Spleen (tissue), 7 donors: ENCODE measurements around the gene PTPRN.

Experiments
- POLR2A ChIP-seq, 3 donors: fragments of 450-650 bp; IDR thresholded peaks; one replicate each; pipeline ENCODE4 v1.5.1; 2017; ENCODE audit warnings: antibody characterized with exemption in 3 of 3, mild to moderate bottlenecking in 1 of 3
- TF ChIP-seq, protein P1 (sequence below), 11 experiments: fragments of 200-600 bp in 7 of 11; fragments of 450-650 bp in 4 of 11; sonication (generic) in 4 of 11; IDR thresholded peaks in 8 of 11; conservative IDR thresholded peaks in 3 of 11; 1 replicate in 7 of 11; 2 replicates in 4 of 11; pipeline versions ENCODE4 v1.4.0 to v1.8.0; 2016 to 2021; ENCODE audit warnings: antibody characterized with exemption in 11 of 11, inconsistent platforms in 4 of 11, mild to moderate bottlenecking in 1 of 11
- donor health status: DM: no; HTN: no; CAD: no; lungs with moderate emphysema.
- donor health status: DM: no; HTN: no; CAD: no.
- donor health status: DM: no; HTN: no; CAD: no.

DNA sequence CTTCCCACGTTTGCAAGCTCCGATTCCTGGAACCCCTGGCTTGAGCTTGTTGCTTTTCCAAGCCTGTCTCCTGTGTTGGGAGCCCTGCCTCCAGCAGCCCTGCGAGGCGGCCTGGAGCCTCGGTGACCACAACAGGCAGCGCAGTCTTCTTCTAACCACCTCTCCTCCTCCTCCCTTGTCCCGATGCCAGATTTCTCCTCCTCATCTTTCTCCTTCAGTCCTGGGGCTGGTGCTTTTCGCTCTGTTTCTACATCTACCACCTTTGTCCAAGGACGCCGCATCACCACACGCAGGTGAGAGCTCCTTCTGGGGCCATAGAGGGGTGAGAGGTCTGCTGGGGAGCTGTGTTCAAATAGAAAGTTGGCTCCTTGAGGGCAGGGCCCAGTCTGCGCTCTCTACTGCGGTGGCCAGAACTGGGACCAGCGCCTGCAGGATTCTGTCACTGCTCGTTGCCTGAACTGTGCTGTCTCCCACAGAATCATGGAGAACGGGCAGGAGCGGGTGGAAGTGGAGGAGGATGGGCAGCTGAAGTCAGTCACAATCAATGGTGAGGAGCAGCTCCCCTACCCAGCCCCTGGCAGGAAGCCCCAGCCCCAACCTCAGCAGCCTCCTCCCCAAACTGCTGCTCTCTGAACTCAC is 26.1 kb downstream of the PTPRN start:
- TF ChIP-seq, protein P1, sequence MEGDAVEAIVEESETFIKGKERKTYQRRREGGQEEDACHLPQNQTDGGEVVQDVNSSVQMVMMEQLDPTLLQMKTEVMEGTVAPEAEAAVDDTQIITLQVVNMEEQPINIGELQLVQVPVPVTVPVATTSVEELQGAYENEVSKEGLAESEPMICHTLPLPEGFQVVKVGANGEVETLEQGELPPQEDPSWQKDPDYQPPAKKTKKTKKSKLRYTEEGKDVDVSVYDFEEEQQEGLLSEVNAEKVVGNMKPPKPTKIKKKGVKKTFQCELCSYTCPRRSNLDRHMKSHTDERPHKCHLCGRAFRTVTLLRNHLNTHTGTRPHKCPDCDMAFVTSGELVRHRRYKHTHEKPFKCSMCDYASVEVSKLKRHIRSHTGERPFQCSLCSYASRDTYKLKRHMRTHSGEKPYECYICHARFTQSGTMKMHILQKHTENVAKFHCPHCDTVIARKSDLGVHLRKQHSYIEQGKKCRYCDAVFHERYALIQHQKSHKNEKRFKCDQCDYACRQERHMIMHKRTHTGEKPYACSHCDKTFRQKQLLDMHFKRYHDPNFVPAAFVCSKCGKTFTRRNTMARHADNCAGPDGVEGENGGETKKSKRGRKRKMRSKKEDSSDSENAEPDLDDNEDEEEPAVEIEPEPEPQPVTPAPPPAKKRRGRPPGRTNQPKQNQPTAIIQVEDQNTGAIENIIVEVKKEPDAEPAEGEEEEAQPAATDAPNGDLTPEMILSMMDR (IDR thresholded peaks at IDR 0.05 in 8 of 11, conservative IDR thresholded peaks at IDR 0.05 in 3 of 11), result no peak
- no peak for TF ChIP-seq POLR2A (IDR thresholded peaks at IDR 0.05)
